ENCODE data around the gene TESK2.

GRCh38 chr1:45353685-45354084, 137.3 kb downstream of the TESK2 start:
- TF ChIP-seq POLR2AphosphoS5 (IDR thresholded peaks at IDR 0.05; ENCODE audit: low read depth, low read length), result no peak
- no peak for TF ChIP-seq GABPA (IDR thresholded peaks at IDR 0.05; ENCODE audit: borderline replicate concordance, insufficient read depth, low read length)
- TF ChIP-seq CTBP2 (IDR thresholded peaks at IDR 0.05; ENCODE audit: borderline replicate concordance, insufficient read depth, insufficient read length, low read length), result no peak
- no peak for TF ChIP-seq JUND (IDR thresholded peaks at IDR 0.05; ENCODE audit: low read length)
- TF ChIP-seq RAD21 (IDR thresholded peaks at IDR 0.05 in 1 of 2, conservative IDR thresholded peaks at IDR 0.05 in 1 of 2; ENCODE audit: low read depth in 2 of 2, low read length in 2 of 2), result no peak
- TF ChIP-seq YY1 (IDR thresholded peaks at IDR 0.05; ENCODE audit: low read depth, low read length), result no peak
- TF ChIP-seq CTCF (IDR thresholded peaks at IDR 0.05; ENCODE audit: control extremely low read depth in 1 of 3, insufficient read depth in 1 of 3, low read depth in 1 of 3, low read length in 3 of 3), result no peak
- no peak for TF ChIP-seq TCF12 (IDR thresholded peaks at IDR 0.05; ENCODE audit: low read depth, low read length)
